Keratinocyte (primary cell): ENCODE results near the gene SPRY1. TPM values are rescaled to one million over a fixed set of nuclear protein-coding genes. Genes with fewer than 3 reads are reported as not detected.

Experiments used
- DNase-seq: peaks from one replicate; pipeline ENCODE4 v3.0.0-alpha.2; 2011; ENCODE audit warnings: low read depth, missing footprints, low spot score
- FAIRE-seq: peaks from 2 replicates; lab custom pipeline; 2011; peaks lifted over from hg19 to GRCh38; lab: Jason Lieb, UNC
- H2AFZ ChIP-seq: 2 replicates; pipeline ENCODE4 v1.6.0; 2012; ENCODE audit warnings: low read length, control low read depth, inconsistent platforms; ENCODE audit not compliant: control insufficient read depth
- H3K27ac ChIP-seq: 2 replicates; pipeline ENCODE4 v1.5.1; 2011; ENCODE audit warnings: low read length; ENCODE audit not compliant: control insufficient read depth, insufficient read depth
- H3K27me3 ChIP-seq: 3 replicates; pipeline ENCODE4 v1.6.0; 2011; ENCODE audit warnings: low read length; ENCODE audit not compliant: control insufficient read depth, insufficient read depth; ENCODE audit errors: extremely low read depth
- H3K36me3 ChIP-seq, 2 experiments: 2 replicates in 1 of 2; 3 replicates in 1 of 2; pipeline ENCODE4 v1.5.1; 2011; ENCODE audit warnings: low read length in 2 of 2, mild to moderate bottlenecking in 1 of 2; ENCODE audit not compliant: control insufficient read depth in 2 of 2, insufficient read depth in 2 of 2; ENCODE audit errors: extremely low read depth in 1 of 2
- H3K4me1 ChIP-seq: 3 replicates; pipeline ENCODE4 v1.5.1; 2011; ENCODE audit warnings: low read length; ENCODE audit not compliant: control insufficient read depth, insufficient read depth; ENCODE audit errors: extremely low read depth
- H3K4me2 ChIP-seq: 3 replicates; pipeline ENCODE4 v1.6.0; 2011; ENCODE audit warnings: low read depth, low read length; ENCODE audit not compliant: control insufficient read depth, insufficient read depth; ENCODE audit errors: extremely low read depth
- H3K4me3 ChIP-seq, 3 experiments: fragments of 200-600 bp in 1 of 3; sonication (generic) in 1 of 3; 2 replicates in 2 of 3; 3 replicates in 1 of 3; pipeline ENCODE4 v1.5.1; 2011 to 2016; ENCODE audit warnings: low read length in 3 of 3, mild to moderate bottlenecking in 3 of 3, control low read depth in 2 of 3, inconsistent platforms in 1 of 3, low read depth in 1 of 3, mixed read lengths in 1 of 3, mixed run types in 1 of 3, moderate library complexity in 1 of 3; ENCODE audit not compliant: control insufficient read depth in 2 of 3, insufficient read depth in 2 of 3; ENCODE audit errors: extremely low read depth in 1 of 3
- H3K79me2 ChIP-seq: 2 replicates; pipeline ENCODE4 v1.6.0; 2012; ENCODE audit warnings: low read length; ENCODE audit not compliant: control insufficient read depth, insufficient read depth
- H3K9ac ChIP-seq: 3 replicates; pipeline ENCODE4 v1.6.0; 2011; ENCODE audit warnings: low read length; ENCODE audit not compliant: control insufficient read depth, insufficient read depth; ENCODE audit errors: extremely low read depth
- H3K9me1 ChIP-seq: 3 replicates; pipeline ENCODE4 v1.6.0; 2011; ENCODE audit warnings: low read length; ENCODE audit not compliant: control insufficient read depth, insufficient read depth; ENCODE audit errors: extremely low read depth
- H3K9me3 ChIP-seq: 2 replicates; pipeline ENCODE4 v1.5.1; 2012; ENCODE audit warnings: low read depth, low read length; ENCODE audit not compliant: control insufficient read depth
- H4K20me1 ChIP-seq: 3 replicates; pipeline ENCODE4 v1.6.0; 2011; ENCODE audit warnings: low read length; ENCODE audit not compliant: control insufficient read depth, insufficient read depth; ENCODE audit errors: extremely low read depth
- EZH2 ChIP-seq: IDR thresholded peaks from one replicate; pipeline ENCODE4 v1.6.1; 2012; ENCODE audit warnings: inconsistent platforms, mild to moderate bottlenecking, low read length, moderate library complexity
- dilution Hi-C: fragments of 300-500 bp; cut with MboI; formaldehyde crosslinking; loops from one replicate; pipeline ENCODE4 v1.7.0; 2020; ENCODE audit warnings: low sequenced_read_pairs; ENCODE audit not compliant: extremely low pct_ligation_motif_present
- polyA plus RNA-seq, 5 experiments: library from polyadenylated mRNA; depleted of rRNA in 3 of 5; stranded (reverse) in 3 of 5; stranded (forward) in 1 of 5; unstranded in 1 of 5; fragments of >200 nt; gene quantifications; 1 replicate in 1 of 5; 2 replicates in 3 of 5; 3 replicates in 1 of 5; pipeline versions ENCODE4 v1.2.1 to v1.2.3, GENCODE V29; 2011 to 2012; ENCODE audit warnings: missing spikeins in 2 of 5, low read depth in 1 of 5, low replicate concordance in 1 of 5
- TF ChIP-seq, protein P1 (sequence below), 3 experiments: IDR thresholded peaks in 1 of 3; conservative IDR thresholded peaks in 1 of 3; optimal IDR thresholded peaks in 1 of 3; 2 replicates in 2 of 3; 3 replicates in 1 of 3; pipeline versions ENCODE3 to v1.5.1; 2011; ENCODE audit warnings: low read length in 3 of 3, mild to moderate bottlenecking in 3 of 3, moderate library complexity in 2 of 3, control low read depth in 1 of 3, inconsistent platforms in 1 of 3; ENCODE audit not compliant: insufficient read depth in 2 of 3; ENCODE audit errors: extremely low read depth in 1 of 3

SPRY1 gene
- polyA plus RNA-seq, 1 donor (not counting 4 experiments of a cell fraction or from before 2014, with no cell fraction given) = 3.6 TPM

DNA sequence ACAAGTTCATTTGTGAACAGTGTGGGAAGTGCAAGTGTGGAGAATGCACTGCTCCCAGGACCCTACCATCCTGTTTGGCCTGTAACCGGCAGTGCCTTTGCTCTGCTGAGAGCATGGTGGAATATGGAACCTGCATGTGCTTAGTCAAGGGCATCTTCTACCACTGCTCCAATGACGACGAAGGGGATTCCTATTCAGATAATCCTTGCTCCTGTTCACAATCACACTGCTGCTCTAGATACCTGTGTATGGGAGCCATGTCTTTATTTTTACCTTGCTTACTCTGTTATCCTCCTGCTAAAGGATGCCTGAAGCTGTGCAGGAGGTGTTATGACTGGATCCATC lies 5.5 kb downstream of the SPRY1 start:
- H3K79me2 ChIP-seq = peaks cover 25% of the 10 kb centered on the region
- H3K4me3 ChIP-seq = no peak overlapping the region
- peaks cover 12% of the 10 kb centered on the region for H3K4me1 ChIP-seq
- H3K9me1 ChIP-seq = no peaks in the 10 kb centered on the region
- H2AFZ ChIP-seq = no peak overlapping the region
- TF ChIP-seq EZH2 = no peak
- TF ChIP-seq, protein P1, sequence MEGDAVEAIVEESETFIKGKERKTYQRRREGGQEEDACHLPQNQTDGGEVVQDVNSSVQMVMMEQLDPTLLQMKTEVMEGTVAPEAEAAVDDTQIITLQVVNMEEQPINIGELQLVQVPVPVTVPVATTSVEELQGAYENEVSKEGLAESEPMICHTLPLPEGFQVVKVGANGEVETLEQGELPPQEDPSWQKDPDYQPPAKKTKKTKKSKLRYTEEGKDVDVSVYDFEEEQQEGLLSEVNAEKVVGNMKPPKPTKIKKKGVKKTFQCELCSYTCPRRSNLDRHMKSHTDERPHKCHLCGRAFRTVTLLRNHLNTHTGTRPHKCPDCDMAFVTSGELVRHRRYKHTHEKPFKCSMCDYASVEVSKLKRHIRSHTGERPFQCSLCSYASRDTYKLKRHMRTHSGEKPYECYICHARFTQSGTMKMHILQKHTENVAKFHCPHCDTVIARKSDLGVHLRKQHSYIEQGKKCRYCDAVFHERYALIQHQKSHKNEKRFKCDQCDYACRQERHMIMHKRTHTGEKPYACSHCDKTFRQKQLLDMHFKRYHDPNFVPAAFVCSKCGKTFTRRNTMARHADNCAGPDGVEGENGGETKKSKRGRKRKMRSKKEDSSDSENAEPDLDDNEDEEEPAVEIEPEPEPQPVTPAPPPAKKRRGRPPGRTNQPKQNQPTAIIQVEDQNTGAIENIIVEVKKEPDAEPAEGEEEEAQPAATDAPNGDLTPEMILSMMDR (optimal IDR thresholded peaks at IDR 0.05 in 1 of 3, IDR thresholded peaks at IDR 0.05 in 1 of 3, conservative IDR thresholded peaks at IDR 0.05 in 1 of 3; ENCODE audit: extremely low read depth in 1 of 3, insufficient read depth in 2 of 3, low read length in 3 of 3) = no peak
- DNase-seq = no peak
- H3K9me3 ChIP-seq = no peaks in the 10 kb centered on the region
- H4K20me1 ChIP-seq = no peaks in the 10 kb centered on the region
- H3K27me3 ChIP-seq = no peaks in the 10 kb centered on the region
- H3K4me2 ChIP-seq = no peak overlapping the region
- no peak overlapping the region for H3K9ac ChIP-seq
- H3K36me3 ChIP-seq = peaks cover 0 to 6% of the 10 kb centered on the region in 2 experiments
- dilution Hi-C loops = no loop called here
- no peak overlapping the region for H3K27ac ChIP-seq
- no peak for FAIRE-seq

DNA sequence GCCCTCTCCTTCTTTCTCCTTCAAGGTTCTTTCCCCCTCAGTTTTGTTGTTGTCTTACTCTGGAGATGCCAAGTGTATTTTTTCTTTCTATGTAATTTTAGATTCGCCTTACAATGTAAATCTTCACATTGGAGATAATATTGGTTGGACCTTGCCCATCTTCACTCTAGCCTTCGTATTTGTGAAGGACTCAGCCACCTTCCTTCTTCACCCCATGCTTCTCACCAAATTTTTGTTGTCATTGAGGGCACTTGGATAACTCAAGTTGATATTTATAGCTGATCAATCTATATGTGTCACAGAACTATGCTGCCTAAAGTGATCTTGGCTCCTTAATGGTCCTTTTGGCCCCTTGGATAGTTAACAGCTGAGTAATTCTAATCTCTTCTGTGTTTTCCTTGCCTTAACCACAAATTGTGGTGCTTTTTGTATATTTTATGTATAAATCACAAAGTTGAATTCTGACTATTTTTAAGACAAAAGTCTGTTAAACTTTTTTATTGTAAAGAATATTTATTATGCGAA lies 6.5 kb downstream of the SPRY1 start:
- no peak overlapping the region for H3K4me2 ChIP-seq
- no peak overlapping the region for H3K27ac ChIP-seq
- no peak for TF ChIP-seq EZH2
- TF ChIP-seq, protein P1 (optimal IDR thresholded peaks at IDR 0.05 in 1 of 3, IDR thresholded peaks at IDR 0.05 in 1 of 3, conservative IDR thresholded peaks at IDR 0.05 in 1 of 3; ENCODE audit: extremely low read depth in 1 of 3, insufficient read depth in 2 of 3, low read length in 3 of 3) = no peak
- H3K4me1 ChIP-seq = peaks cover 12% of the 10 kb centered on the region
- H3K27me3 ChIP-seq = no peaks in the 10 kb centered on the region
- no peaks in the 10 kb centered on the region for H3K9me1 ChIP-seq
- FAIRE-seq (no peak), DNase-seq (no peak)
- H3K4me3 ChIP-seq = no peak overlapping the region
- H2AFZ ChIP-seq = no peak overlapping the region
- dilution Hi-C loops = no loop called here
- no peaks in the 10 kb centered on the region for H4K20me1 ChIP-seq
- peaks cover 25% of the 10 kb centered on the region for H3K79me2 ChIP-seq
- H3K9me3 ChIP-seq = no peaks in the 10 kb centered on the region
- no peak overlapping the region for H3K9ac ChIP-seq
- peaks cover 0 to 6% of the 10 kb centered on the region in 2 experiments for H3K36me3 ChIP-seq
